Measurements from ENCODE around the gene RNF223. TPM values are rescaled to one million over a fixed set of nuclear protein-coding genes. Genes with fewer than 3 reads are reported as not detected.
"Not testable (repeated sequence)": the region's sequence is repeated elsewhere in the genome, so short reads cannot be mapped to it uniquely, and the experiment has no call there.

The RNF223 gene
- total and polyA plus RNA-seq, 2 experiments from 2014 or later: 0.43 to 0.88 TPM

- no peak overlapping the region for H3K4me3 ChIP-seq
- H3K27me3 ChIP-seq: no peaks in the 10 kb centered on the region
- TF ChIP-seq EZH2 (IDR thresholded peaks at IDR 0.05; ENCODE audit: borderline replicate concordance) (no peak), EZH2phosphoT487 (IDR thresholded peaks at IDR 0.05; ENCODE audit: low read depth, severe bottlenecking, unreplicated experiment) (no peak), CTCF (IDR thresholded peaks at IDR 0.05; ENCODE audit: poor library complexity) (no peak)
- WGBS (ENCODE audit: low lambda C conversion rate, missing lambda C conversion rate): 86% methylated on average over 4 of the region's 4 CpGs
- H3K9me2 ChIP-seq (replicated peaks; ENCODE audit: insufficient read depth): no peaks in the 10 kb centered on the region
- no peaks in the 10 kb centered on the region for H3K9me3 ChIP-seq (ENCODE audit: low read depth)
- no peaks in the 10 kb centered on the region for H3K36me3 ChIP-seq (replicated peaks; ENCODE audit: insufficient read depth, low read depth)
- H4K20me1 ChIP-seq (ENCODE audit: insufficient read depth, poor library complexity, severe bottlenecking): no peaks in the 10 kb centered on the region
- H2AFZ ChIP-seq: no peak overlapping the region
- no peak overlapping the region for H3K4me2 ChIP-seq
- no peak for DNase-seq (ENCODE audit: low spot score)
- no peaks in the 10 kb centered on the region for H3K79me2 ChIP-seq
- no peaks in the 10 kb centered on the region for H3K4me1 ChIP-seq (ENCODE audit: insufficient read depth)
- no peak overlapping the region for H3K27ac ChIP-seq
Observed at GRCh38 chr1:1099506-1100183, 25.5 kb upstream of the RNF223 start.

GRCh38 chr1:1098681-1099421 is 24.7 kb upstream of the RNF223 start:
- Histone ChIP-seq H3K27me3 (no peaks in the 10 kb centered on the region), H3K9me3 (ENCODE audit: low read depth) (no peaks in the 10 kb centered on the region), H3K79me2 (no peaks in the 10 kb centered on the region), H3K9me2 (replicated peaks; ENCODE audit: insufficient read depth) (no peaks in the 10 kb centered on the region), H3K4me3 (no peak overlapping the region), H3K4me1 (ENCODE audit: insufficient read depth) (no peaks in the 10 kb centered on the region), H3K36me3 (replicated peaks; ENCODE audit: insufficient read depth, low read depth) (no peaks in the 10 kb centered on the region), H3K4me2 (no peak overlapping the region), H3K27ac (no peak overlapping the region), H2AFZ (no peak overlapping the region), H4K20me1 (ENCODE audit: insufficient read depth, poor library complexity, severe bottlenecking) (no peaks in the 10 kb centered on the region)
- 93% methylated on average over 18 of the region's 18 CpGs for WGBS (ENCODE audit: low lambda C conversion rate, missing lambda C conversion rate)
- DNase-seq (ENCODE audit: low spot score): no peak
- TF ChIP-seq EZH2 (IDR thresholded peaks at IDR 0.05; ENCODE audit: borderline replicate concordance) (no peak), EZH2phosphoT487 (IDR thresholded peaks at IDR 0.05; ENCODE audit: low read depth, severe bottlenecking, unreplicated experiment) (no peak), CTCF (IDR thresholded peaks at IDR 0.05; ENCODE audit: poor library complexity) (no peak)

- not testable (repeated sequence) for H3K27me3 ChIP-seq, H2AFZ ChIP-seq
- 99% methylated on average over 5 of the region's 5 CpGs for WGBS (ENCODE audit: low lambda C conversion rate, missing lambda C conversion rate)
Observed at GRCh38 chr1:1096136-1096535, 22.0 kb upstream of the RNF223 start.

GRCh38 chr1:1094981-1095380 is 20.9 kb upstream of the RNF223 start:
- no peaks in the 10 kb centered on the region for H3K27me3 ChIP-seq
- no peak overlapping the region for H3K4me2 ChIP-seq
- WGBS (ENCODE audit: low lambda C conversion rate, missing lambda C conversion rate): 95% methylated on average over 7 of the region's 7 CpGs
- no peak overlapping the region for H3K27ac ChIP-seq
- no peaks in the 10 kb centered on the region for H3K79me2 ChIP-seq
- no peaks in the 10 kb centered on the region for H3K9me2 ChIP-seq (replicated peaks; ENCODE audit: insufficient read depth)
- no peak overlapping the region for H3K4me3 ChIP-seq
- TF ChIP-seq CTCF (IDR thresholded peaks at IDR 0.05; ENCODE audit: poor library complexity) (no peak), EZH2phosphoT487 (IDR thresholded peaks at IDR 0.05; ENCODE audit: low read depth, severe bottlenecking, unreplicated experiment) (no peak), EZH2 (IDR thresholded peaks at IDR 0.05; ENCODE audit: borderline replicate concordance) (no peak)
- H4K20me1 ChIP-seq (ENCODE audit: insufficient read depth, poor library complexity, severe bottlenecking): no peaks in the 10 kb centered on the region
- no peak overlapping the region for H2AFZ ChIP-seq
- H3K36me3 ChIP-seq (replicated peaks; ENCODE audit: insufficient read depth, low read depth): no peaks in the 10 kb centered on the region
- H3K9me3 ChIP-seq (ENCODE audit: low read depth): no peaks in the 10 kb centered on the region
- no peaks in the 10 kb centered on the region for H3K4me1 ChIP-seq (ENCODE audit: insufficient read depth)
- DNase-seq (ENCODE audit: low spot score): no peak

More at GRCh38 chr1:1096136-1096535, 22.0 kb upstream of the RNF223 start:
- not testable (repeated sequence) for DNase-seq (ENCODE audit: low spot score); H3K4me3 ChIP-seq; H3K9me3 ChIP-seq (ENCODE audit: low read depth); H4K20me1 ChIP-seq (ENCODE audit: insufficient read depth, poor library complexity, severe bottlenecking); H3K4me1 ChIP-seq (ENCODE audit: insufficient read depth); H3K36me3 ChIP-seq (replicated peaks; ENCODE audit: insufficient read depth, low read depth); H3K79me2 ChIP-seq; H3K4me2 ChIP-seq; H3K27ac ChIP-seq; H3K9me2 ChIP-seq (replicated peaks; ENCODE audit: insufficient read depth)
